HG03442 (cell line): ENCODE data around the gene EMILIN2.
A peak's percentile ranks its signal among the peaks of the same experiment; 100 is the strongest.

Experiments
- ATAC-seq: cut with Tn5 transposase; IDR thresholded peaks from one replicate; pipeline ENCODE4 v1.9.1; 2021; ENCODE audit warnings: mild to moderate bottlenecking, moderate library complexity; ENCODE audit not compliant: unreplicated experiment

Gene EMILIN2

DNA sequence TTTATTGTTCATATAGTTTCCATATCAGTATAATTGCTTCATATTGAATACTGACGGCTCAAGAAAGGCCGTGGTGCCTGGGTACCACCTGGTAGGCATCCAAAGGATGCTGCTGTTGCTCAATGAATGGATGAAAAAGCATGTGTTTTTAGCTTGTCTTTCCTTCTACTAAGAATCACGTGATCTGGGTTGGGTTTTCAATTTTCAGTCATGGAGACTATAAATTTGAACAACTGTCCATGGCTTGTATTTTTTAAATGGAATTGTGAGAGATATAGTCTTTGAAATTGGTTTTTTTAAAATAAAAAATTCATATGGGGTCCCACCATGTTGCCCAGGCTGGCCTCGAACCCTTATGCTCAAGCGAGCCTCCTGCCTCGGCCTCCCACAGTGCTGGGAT is 25.3 kb downstream of the EMILIN2 start:
- ATAC-seq, result no peak

DNA sequence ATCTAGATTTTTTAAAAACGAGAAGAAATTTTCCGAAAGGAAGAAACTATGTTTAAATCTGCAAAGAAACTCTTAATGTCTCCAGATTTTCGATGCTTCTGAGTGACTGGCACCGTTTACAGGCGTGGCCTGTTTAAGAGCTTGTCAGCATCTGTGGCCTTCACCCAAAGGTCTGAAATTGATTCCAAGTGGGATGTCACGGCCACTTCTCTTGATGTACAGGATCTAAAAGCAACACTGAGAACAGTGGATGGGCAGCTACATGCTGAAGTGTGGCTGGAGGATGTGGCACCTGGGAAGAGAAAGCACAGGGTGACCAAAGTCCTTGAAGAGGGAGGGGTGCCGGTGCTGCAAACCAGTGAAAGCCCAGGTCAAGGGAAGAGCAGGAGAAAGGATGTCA is 28.0 kb downstream of the EMILIN2 start:
- no peak for ATAC-seq

DNA sequence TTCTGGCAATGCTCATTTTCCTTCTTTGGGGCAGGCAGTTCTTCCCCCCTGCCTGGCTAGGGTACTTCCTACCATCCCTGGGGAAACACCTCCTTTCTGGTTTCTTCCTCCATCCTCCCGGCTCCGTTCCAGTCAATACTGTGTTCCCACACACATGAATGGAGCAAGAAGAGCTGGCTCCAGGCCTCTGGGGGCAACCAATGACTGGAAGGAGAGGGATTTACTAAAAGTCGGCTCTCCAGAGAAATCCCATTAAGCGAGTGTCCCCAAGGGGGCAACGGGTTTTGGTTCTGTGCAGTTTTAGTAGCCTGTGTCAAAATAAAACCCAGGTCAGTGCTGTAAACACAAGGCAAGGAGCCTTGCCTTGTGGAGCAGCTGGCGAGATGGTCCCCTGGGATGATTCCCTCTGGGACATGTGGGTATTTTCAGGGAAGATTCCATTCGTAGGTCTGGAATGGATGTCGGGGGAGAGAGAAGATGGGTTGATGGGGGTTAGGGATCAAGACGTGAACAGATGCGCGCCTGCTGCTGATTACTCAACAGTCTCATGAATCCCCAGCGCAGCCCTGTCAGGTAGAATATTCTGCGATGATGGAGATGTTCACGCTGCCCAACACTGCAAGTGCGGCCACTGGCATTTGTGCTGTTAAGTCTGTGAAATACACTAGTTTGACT is 32.0 kb downstream of the EMILIN2 start:
- no peak for ATAC-seq

DNA sequence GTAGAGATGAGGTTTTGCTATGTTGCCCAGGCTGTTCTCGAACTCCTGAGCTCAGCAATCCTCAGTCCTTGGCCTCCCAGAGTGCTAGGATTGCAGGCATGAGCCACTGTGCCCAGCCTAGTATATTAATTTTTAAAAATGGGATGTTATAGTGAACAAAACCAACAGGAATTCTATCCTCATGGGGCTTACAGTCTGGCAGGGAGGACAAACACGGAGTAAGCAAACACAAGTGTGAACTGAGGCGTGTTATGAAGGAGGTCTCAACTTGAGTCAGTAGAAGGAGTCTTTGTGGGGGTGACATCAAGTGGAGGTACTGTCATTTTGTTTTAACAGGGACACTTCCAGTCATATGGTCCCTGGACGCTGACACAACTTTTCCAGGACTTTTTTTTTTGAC is 33.1 kb downstream of the EMILIN2 start:
- no peak for ATAC-seq

DNA sequence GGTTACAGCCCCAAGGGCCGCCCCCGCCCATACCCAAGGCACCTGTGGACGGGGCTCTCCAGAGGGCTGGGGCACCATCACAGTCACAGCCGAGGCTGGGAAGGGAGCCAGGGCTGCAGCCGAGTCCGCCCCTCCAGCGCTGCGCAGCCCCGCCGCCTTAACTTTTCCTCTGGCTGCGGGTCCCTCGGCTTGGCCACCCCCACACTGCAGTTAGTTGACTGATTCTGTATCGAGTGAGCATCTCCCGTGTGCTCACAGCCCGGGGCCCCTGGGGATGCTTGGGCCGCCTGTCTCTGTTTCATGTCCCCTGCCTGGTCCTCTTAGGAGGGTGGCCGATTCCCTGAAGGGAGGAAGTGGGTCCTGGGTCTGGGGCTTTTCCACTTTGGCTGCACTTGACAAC is 33.7 kb downstream of the EMILIN2 start:
- no peak for ATAC-seq

DNA sequence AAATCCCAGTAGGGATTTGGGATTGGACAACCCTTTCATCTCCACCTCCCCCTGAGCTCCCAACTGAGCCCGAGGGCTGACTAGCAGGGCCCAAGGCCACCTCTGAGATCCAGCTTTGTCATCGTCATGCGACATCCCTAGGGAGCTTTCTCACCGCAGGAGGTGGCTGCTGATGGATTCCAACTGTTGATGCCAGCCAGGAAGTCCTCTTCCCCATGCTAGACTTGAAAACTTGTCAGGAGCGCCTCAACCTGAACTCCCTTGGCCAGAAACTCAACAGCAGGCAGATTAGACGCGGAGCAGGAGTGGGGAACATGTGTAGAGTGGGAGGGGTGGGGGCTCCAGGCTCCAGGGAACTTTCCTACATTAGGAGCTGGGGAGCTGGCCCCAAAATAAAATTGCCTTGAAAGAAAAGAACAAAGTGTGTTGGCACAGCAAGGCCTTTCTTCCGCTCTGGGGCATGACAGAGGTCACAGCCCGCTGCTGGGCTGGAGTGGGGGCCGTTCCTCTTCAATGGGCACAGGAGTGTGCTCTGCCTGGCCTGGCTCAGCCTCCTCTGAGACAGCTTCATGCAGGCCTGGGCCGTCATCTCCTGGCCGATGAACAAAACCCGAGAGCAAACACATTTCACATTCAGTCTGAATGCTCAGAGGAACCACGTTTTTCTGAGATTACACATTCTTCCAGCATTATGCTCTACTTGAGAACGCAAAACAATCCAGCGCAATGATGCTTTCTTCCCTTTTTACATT is 34.5 kb downstream of the EMILIN2 start:
- no peak for ATAC-seq

DNA sequence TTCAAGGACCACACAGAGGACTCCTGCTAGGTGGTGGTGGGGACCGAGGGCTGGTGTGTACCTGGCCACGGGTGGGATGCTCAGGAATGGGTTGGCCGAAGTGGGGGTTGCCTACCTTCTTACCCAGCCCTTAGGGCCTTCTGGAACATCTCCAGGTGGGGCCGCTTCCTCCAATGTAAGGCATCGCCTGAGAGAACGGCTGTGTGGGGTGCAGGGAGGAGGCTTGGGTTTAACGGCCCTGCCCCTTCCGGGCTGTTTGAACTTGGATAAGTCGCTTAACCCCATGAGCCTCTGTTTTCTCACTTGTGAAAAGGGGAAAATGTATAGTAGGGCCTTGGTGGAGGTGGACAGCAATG is 35.0 kb downstream of the EMILIN2 start:
- ATAC-seq, result no peak

DNA sequence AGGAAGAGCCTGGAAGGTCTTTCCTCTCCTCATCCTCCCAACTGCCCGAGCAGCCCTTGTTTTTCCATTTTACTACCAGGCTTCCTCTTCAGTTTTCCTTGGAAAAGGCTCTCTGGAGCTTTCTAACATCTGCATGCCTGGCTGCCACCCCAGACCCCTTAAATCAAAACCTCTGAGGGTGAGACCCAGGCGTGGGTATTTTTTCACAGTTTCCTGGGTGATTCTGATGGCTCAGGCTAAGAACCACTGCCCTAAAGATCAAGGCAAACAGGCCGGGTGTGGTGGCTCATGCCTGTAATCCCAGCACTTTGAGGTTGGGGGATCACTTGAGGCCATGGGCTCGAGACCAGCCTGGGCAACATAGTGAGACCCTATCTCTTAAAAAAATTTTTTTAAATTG is 35.4 kb downstream of the EMILIN2 start:
- no peak for ATAC-seq

DNA sequence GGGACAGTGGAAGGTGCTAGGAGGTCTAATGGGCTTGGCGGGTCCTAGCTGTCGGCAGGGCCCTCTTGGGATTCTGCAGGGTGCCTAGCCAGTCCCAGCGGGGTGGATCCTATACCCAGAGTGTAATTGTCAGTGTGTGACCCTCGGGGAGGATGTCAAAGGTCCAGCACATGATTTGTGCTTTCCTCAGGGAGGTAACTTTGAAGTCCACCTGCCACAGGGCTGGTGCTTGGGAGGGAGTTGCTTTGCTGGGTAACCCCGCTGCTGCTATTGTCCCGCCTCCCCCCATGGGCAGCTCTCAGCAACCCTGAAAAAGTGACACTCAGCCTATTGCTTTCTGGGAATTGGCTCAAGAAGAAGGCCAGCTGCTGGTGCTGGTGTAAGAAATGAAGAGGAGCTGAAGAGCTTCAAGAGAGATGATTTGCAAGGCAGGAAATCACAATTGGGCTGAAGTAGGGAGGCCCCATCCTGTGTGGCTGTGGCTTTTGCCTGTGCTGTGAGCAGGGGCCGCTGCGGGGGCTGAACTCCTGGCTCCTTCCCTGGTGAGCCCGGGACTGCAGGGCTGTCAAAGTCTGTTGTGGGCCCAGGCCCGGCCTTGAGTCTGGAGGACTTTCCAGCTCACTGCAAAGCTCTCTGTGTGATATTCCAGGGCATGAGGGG is 36.4 kb downstream of the EMILIN2 start:
- peak; percentile 59 for ATAC-seq

DNA sequence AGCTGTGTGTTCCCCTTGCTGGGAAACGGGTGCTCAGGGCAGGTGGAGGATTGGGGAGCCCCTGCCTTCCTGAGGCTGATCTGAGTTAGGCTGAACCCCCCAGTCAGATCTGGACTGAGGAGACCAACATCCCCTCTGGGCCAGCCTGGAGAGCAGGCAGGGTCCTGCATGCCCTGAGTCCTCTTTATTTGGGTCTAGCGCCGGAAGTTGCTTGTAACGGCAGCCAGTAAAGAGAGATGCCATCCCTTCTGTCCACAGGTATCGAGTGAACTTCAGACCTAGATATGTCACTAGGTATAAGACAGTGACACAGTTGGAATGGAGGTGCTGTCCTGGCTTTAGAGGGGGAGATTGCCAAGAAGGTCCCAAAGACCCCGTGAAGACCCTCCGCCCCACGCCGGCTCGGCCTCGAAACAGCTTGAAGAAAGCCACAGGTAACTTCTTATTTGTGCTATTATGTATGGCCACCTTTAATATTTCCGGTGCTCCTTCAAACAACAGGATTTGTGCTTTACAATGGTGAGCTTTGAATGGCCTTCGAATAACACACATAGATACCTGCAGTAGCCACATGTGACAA is 38.0 kb downstream of the EMILIN2 start:
- ATAC-seq, result no peak

DNA sequence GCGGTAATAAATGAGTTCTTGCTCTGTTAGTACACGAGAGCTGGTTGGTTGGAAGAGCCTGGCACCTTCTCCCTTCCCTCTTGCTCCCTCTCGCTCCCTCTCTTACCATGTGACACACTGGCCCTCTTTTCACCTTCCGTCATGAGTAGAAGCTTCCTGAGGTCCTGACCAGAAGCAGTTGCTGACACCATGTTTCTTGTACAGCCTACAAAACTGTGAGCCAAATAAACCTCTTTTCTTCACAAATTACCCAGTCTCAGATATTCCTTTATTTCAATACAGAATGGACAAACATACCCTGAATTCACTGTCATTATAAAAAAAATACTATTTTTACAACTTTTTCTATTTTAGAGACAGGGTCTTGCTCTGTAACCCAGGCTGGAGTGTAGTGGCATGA is 40.7 kb downstream of the EMILIN2 start:
- no peak for ATAC-seq

DNA sequence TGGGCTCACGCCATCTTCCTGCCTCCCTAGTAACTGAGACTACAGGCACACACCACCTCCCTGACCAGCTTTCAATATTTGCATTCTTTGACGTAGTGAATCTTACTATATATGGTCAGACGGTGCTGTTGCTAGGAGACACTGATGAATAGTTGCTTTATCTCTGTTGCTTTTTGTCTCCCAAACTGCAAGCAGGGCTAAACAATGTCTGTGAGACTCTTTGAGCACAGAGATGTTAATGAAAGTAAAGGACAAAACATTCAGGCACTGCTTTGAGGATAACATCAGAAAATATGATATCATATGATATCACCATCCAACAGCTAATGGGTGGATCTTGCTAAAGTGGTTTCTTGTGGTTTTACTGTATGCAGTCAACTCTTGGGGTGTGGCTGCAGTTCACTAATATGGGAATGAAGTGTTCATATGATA is 43.0 kb downstream of the EMILIN2 start:
- ATAC-seq, result no peak

DNA sequence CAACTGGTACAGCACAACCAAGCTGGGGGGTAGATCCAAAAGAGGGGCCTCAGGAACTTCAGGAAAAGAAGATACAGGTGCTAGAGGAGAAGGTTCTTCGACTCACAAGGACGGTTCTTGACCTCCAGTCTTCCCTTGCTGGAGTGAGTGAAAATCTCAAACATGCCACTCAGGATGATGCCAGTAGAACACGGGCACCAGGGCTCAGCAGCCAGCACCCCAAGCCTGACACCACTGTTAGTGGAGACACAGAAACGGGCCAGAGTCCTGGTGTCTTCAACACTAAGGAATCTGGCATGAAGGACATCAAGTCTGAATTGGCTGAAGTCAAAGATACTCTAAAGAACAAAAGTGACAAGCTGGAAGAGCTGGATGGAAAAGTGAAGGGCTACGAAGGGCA is 43.8 kb downstream of the EMILIN2 start:
- no peak for ATAC-seq

DNA sequence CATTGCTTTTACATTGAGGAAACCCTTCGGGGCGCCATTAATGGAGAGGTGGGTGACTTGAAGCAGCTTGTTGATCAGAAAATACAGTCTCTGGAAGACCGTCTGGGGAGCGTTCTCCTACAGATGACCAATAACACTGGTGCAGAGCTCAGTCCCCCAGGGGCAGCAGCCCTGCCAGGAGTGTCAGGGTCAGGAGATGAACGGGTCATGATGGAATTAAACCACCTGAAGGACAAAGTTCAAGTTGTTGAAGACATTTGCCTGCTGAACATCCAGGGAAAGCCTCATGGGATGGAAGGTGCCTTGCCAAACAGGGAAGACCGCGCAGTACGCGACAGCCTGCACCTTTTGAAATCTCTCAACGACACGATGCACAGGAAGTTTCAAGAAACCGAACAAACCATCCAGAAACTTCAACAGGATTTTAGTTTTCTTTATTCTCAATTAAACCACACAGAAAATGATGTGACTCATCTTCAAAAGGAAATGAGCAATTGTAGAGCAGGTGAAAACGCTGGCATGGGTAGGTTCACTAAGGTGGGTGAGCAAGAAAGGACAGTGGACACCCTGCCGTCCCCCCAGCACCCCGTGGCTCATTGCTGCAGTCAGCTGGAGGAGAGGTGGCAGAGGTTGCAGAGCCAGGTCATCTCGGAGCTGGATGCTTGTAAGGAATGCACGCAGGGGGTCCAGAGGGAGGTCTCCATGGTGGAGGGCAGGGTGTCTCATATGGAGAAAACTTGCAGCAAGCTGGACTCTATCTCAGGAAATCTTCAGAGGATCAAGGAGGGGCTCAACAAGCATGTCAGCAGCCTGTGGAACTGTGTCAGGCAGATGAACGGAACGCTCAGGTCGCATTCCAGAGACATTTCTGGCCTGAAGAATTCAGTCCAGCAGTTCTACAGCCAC is 45.0 kb downstream of the EMILIN2 start:
- no peak for ATAC-seq

DNA sequence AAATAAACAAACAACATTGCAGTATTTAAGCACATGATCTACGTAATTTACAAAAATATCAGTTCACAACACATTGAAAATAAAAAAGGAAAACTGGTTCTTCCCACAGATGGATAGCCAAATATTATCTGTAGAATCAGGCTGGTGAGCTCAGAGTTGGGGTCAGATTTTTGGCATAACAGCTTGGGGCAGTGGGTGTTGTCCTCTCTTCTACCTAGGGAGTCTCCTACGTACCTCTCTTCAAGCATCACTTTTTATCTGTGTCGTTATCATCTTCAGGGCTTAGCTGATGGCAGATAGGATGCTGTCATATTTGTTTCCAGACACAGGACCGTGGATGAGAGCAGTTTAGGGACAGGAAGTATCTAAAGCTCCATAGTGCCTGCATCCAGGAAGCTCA is 46.2 kb downstream of the EMILIN2 start:
- no peak for ATAC-seq

DNA sequence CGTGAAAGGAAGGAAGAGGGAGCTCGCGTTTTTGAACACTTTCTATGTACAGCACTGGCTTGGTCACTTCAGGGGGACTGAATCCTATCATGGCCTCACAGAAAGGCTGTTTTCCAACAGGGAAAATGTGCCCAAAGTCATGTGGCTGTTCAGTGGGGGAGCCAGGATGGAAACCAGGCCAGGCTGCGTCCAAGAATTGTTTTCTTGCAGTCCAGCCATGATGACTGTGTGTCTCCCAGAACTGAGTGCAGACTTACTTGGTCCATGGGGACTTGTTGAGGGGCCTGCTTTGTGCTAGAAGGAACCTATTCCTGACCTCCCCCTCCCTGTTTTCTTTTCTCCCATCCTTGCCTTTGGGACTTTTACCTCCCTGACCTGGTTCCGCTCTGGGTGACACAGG is 46.9 kb downstream of the EMILIN2 start:
- no peak for ATAC-seq

DNA sequence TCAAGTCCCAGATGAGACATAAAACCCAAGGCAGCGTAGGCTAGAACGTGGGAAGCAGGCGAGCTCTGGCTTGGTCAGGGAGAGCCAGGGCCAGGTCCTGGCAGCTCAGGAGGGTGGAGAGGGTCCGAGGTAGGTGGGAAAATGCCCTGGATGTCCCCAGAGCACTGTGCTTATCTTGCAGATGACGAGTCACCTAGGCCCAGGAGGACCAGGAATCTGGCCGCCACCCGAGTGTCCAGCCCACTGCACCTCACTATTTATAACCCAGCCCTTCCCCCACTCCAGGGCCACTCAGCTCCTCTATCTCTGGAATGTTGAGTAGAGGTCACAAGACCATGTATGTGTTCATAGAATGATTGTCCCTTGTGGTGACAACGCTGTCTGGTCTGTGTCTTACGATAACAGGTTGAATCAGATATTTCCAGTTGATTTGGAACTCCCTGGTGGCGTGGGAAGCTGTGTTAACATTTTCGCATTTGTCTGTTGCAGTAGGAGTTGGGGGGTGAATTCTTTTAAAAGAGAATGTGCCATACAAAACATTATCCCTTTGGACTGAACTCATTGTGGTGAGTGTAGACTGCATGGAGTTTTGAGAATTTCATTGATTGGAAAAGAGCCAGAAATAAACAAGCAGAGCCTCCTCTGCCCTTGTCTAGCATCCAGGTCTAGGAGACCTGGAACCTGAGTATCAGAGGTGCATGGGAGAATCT is 47.5 kb downstream of the EMILIN2 start:
- no peak for ATAC-seq

DNA sequence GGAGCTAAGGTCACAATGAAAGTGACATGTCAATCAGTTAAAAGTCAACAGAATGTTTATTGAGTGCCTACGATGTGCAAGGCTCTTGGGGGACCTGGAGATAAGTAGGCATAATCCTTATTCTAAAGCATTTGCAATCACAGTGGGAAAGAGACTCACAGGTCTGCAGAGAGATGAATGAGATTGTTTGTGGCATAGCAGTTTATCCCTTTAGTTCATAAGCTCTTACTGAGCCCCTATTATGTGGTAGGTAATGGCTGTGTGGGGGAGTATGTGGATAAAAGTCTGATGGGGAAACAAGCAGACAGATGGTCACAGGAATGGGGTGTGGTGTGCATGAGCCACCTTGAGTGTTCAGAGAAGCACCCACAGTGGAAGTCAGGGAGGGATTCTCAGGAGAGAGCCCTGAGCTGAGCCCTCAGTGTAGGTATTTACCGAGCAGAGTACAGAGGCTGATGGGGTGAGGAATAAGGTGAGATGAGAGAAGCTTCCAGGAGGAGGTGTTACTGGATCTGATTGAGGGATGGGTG is 48.1 kb downstream of the EMILIN2 start:
- no peak for ATAC-seq

DNA sequence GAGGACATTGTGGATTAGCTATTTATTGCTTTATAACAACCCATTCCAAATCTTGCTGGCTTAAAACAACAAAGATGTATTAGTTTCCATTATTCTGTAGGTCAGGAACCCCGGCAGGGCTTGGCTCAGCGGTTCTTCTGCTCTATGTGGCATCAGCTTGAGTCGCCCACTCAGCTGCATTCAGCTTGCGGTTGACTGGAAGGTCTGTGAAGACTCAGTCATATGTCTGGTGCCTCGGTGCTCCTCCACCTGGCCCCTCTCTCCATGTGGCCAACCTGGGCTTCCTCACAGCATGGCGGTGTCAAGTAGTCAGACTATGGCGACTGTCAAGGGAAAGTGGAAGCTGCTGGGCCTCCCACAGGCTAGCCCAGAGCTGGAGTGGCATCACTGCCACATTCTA is 48.6 kb downstream of the EMILIN2 start:
- no peak for ATAC-seq

DNA sequence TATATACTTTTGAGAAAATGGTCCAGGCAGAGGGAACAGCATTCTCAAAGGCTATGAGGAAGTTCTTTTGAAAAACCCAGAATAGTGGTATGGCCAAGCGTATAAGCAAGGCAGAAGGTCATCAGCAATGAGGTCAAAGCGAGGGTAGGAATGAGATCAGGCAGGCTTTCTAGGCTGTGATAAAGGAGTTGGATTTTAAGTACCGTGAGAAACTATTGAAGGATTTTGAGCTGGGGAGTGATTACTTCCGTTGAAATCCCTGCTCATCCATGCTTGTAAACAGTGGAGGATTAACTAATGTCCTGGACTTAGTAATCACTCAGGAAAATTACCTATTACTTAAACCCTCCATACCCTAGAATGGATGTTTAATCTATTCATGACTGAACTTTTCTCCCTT is 50.2 kb downstream of the EMILIN2 start:
- ATAC-seq, result no peak
